ENCODE measurements around the gene EGFR.

The EGFR gene

GRCh38 chr7:55082228-55082603 lies 63.4 kb downstream of the EGFR start:
- Histone ChIP-seq H3K9me3 (ENCODE audit: control insufficient read depth, insufficient read depth, low read length) (no peaks in the 10 kb centered on the region), H3K4me1 (ENCODE audit: insufficient read depth, low read length) (peaks cover 18% of the 10 kb centered on the region; the same call in 1 of the 2 replicates), H3K36me3 (ENCODE audit: insufficient read depth, low read length) (no peaks in the 10 kb centered on the region), H3K9ac (ENCODE audit: low read depth, low read length) (no peak overlapping the region)

- H3K9me3 ChIP-seq (ENCODE audit: control insufficient read depth, insufficient read depth, low read length): no peaks in the 10 kb centered on the region
- peaks cover 18% of the 10 kb centered on the region; the same call in 1 of the 2 replicates for H3K4me1 ChIP-seq (ENCODE audit: insufficient read depth, low read length)
- no peaks in the 10 kb centered on the region for H3K36me3 ChIP-seq (ENCODE audit: insufficient read depth, low read length)
- H3K9ac ChIP-seq (ENCODE audit: low read depth, low read length): no peak overlapping the region
Measured at GRCh38 chr7:55083206-55083605, 64.4 kb downstream of the EGFR start.

GRCh38 chr7:55084307-55084706 lies 65.5 kb downstream of the EGFR start:
- Histone ChIP-seq H3K9me3 (ENCODE audit: control insufficient read depth, insufficient read depth, low read length) (no peaks in the 10 kb centered on the region), H3K9ac (ENCODE audit: low read depth, low read length) (no peak overlapping the region), H3K4me1 (ENCODE audit: insufficient read depth, low read length) (peaks cover 10% of the 10 kb centered on the region; the same call in 1 of the 2 replicates), H3K36me3 (ENCODE audit: insufficient read depth, low read length) (no peaks in the 10 kb centered on the region)

GRCh38 chr7:55085511-55086412 lies 66.9 kb downstream of the EGFR start:
- Histone ChIP-seq H3K9ac (ENCODE audit: low read depth, low read length) (no peak overlapping the region), H3K36me3 (ENCODE audit: insufficient read depth, low read length) (no peaks in the 10 kb centered on the region), H3K4me1 (ENCODE audit: insufficient read depth, low read length) (peaks cover 7% of the 10 kb centered on the region; the same call in 1 of the 2 replicates), H3K9me3 (ENCODE audit: control insufficient read depth, insufficient read depth, low read length) (no peaks in the 10 kb centered on the region)

GRCh38 chr7:55086413-55087201 lies 67.8 kb downstream of the EGFR start:
- Histone ChIP-seq H3K9me3 (ENCODE audit: control insufficient read depth, insufficient read depth, low read length) (no peaks in the 10 kb centered on the region), H3K4me1 (ENCODE audit: insufficient read depth, low read length) (peaks cover 7% of the 10 kb centered on the region; the same call in 1 of the 2 replicates), H3K9ac (ENCODE audit: low read depth, low read length) (no peak overlapping the region)

GRCh38 chr7:55087521-55087961 lies 68.7 kb downstream of the EGFR start:
- H3K9ac ChIP-seq (ENCODE audit: low read depth, low read length): no peak overlapping the region
- no peaks in the 10 kb centered on the region for H3K9me3 ChIP-seq (ENCODE audit: control insufficient read depth, insufficient read depth, low read length)
- H3K4me1 ChIP-seq (ENCODE audit: insufficient read depth, low read length): peaks cover 7% of the 10 kb centered on the region; the same call in 1 of the 2 replicates
- no peaks in the 10 kb centered on the region for H3K36me3 ChIP-seq (ENCODE audit: insufficient read depth, low read length)

More at GRCh38 chr7:55086413-55087201, 67.8 kb downstream of the EGFR start:
- H3K36me3 ChIP-seq (ENCODE audit: insufficient read depth, low read length): no peaks in the 10 kb centered on the region

GRCh38 chr7:55088107-55088506 lies 69.3 kb downstream of the EGFR start:
- H3K4me1 ChIP-seq (ENCODE audit: insufficient read depth, low read length): peaks cover 7% of the 10 kb centered on the region; the same call in 1 of the 2 replicates
- H3K9me3 ChIP-seq (ENCODE audit: control insufficient read depth, insufficient read depth, low read length): no peaks in the 10 kb centered on the region
- no peak overlapping the region for H3K9ac ChIP-seq (ENCODE audit: low read depth, low read length)
- no peaks in the 10 kb centered on the region for H3K36me3 ChIP-seq (ENCODE audit: insufficient read depth, low read length)

GRCh38 chr7:55088620-55089019 lies 69.8 kb downstream of the EGFR start:
- no peaks in the 10 kb centered on the region for H3K36me3 ChIP-seq (ENCODE audit: insufficient read depth, low read length)
- no peaks in the 10 kb centered on the region for H3K9me3 ChIP-seq (ENCODE audit: control insufficient read depth, insufficient read depth, low read length)
- no peak overlapping the region for H3K9ac ChIP-seq (ENCODE audit: low read depth, low read length)
- H3K4me1 ChIP-seq (ENCODE audit: insufficient read depth, low read length): peaks cover 7% of the 10 kb centered on the region; the same call in 1 of the 2 replicates

- H3K4me1 ChIP-seq (ENCODE audit: insufficient read depth, low read length): no peaks in the 10 kb centered on the region; the same call in 1 of the 2 replicates
- no peaks in the 10 kb centered on the region for H3K9me3 ChIP-seq (ENCODE audit: control insufficient read depth, insufficient read depth, low read length)
- no peak overlapping the region for H3K9ac ChIP-seq (ENCODE audit: low read depth, low read length)
- no peaks in the 10 kb centered on the region for H3K36me3 ChIP-seq (ENCODE audit: insufficient read depth, low read length)
Measured at GRCh38 chr7:55092186-55092974, 73.6 kb downstream of the EGFR start.

GRCh38 chr7:55092975-55093373 lies 74.2 kb downstream of the EGFR start:
- no peaks in the 10 kb centered on the region for H3K9me3 ChIP-seq (ENCODE audit: control insufficient read depth, insufficient read depth, low read length)
- H3K9ac ChIP-seq (ENCODE audit: low read depth, low read length): no peak overlapping the region
- H3K4me1 ChIP-seq (ENCODE audit: insufficient read depth, low read length): peaks cover under 1% of the 10 kb centered on the region; the same call in 1 of the 2 replicates
- no peaks in the 10 kb centered on the region for H3K36me3 ChIP-seq (ENCODE audit: insufficient read depth, low read length)

- peaks cover 4% of the 10 kb centered on the region; the same call in 1 of the 2 replicates for H3K4me1 ChIP-seq (ENCODE audit: insufficient read depth, low read length)
- H3K9me3 ChIP-seq (ENCODE audit: control insufficient read depth, insufficient read depth, low read length): no peaks in the 10 kb centered on the region
- H3K36me3 ChIP-seq (ENCODE audit: insufficient read depth, low read length): no peaks in the 10 kb centered on the region
- no peak overlapping the region for H3K9ac ChIP-seq (ENCODE audit: low read depth, low read length)
Measured at GRCh38 chr7:55093674-55094073, 74.9 kb downstream of the EGFR start.

- Histone ChIP-seq H3K9me3 (ENCODE audit: control insufficient read depth, insufficient read depth, low read length) (no peaks in the 10 kb centered on the region), H3K9ac (ENCODE audit: low read depth, low read length) (no peak overlapping the region), H3K36me3 (ENCODE audit: insufficient read depth, low read length) (no peaks in the 10 kb centered on the region), H3K4me1 (ENCODE audit: insufficient read depth, low read length) (peaks cover 4% of the 10 kb centered on the region; the same call in 1 of the 2 replicates)
Measured at GRCh38 chr7:55094092-55094690, 75.4 kb downstream of the EGFR start.

- Histone ChIP-seq H3K4me1 (ENCODE audit: insufficient read depth, low read length) (peaks cover 4% of the 10 kb centered on the region; the same call in 1 of the 2 replicates), H3K36me3 (ENCODE audit: insufficient read depth, low read length) (no peaks in the 10 kb centered on the region), H3K9me3 (ENCODE audit: control insufficient read depth, insufficient read depth, low read length) (no peaks in the 10 kb centered on the region), H3K9ac (ENCODE audit: low read depth, low read length) (no peak overlapping the region)
Measured at GRCh38 chr7:55095672-55096071, 76.9 kb downstream of the EGFR start.
